Activated T-cell treated with anti-CD3 and anti-CD28 coated beads for 24 hours (primary cell): ENCODE data around the gene SSTR3.
"Not testable (repeated sequence)": the region's sequence is repeated elsewhere in the genome, so short reads cannot be mapped to it uniquely, and the experiment has no call there.

Source experiments
- DNase-seq: peaks from one replicate; pipeline ENCODE4 v3.0.0-alpha.2; 2020; ENCODE audit warnings: low read depth

Gene SSTR3

DNA sequence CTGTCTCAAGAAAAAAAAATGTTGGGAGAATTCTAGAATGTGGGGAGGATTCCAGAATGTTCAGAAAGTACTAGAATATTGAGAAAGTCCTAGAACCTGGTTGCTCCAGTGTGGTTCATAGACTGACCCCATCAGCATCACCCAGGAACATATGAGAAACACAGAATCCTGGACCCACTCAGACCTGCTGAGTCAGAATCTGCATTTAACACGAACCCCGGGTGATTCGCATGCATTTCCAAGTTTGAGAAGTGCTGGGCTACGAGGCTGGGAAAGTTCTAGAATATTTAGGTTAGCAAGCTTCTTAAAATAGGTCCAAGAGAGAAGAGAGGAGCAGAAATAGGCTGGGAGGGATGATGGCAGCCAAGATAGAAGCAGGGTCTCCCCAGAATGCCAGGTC is 30.6 kb downstream of the SSTR3 start:
- DNase-seq: no peak

DNA sequence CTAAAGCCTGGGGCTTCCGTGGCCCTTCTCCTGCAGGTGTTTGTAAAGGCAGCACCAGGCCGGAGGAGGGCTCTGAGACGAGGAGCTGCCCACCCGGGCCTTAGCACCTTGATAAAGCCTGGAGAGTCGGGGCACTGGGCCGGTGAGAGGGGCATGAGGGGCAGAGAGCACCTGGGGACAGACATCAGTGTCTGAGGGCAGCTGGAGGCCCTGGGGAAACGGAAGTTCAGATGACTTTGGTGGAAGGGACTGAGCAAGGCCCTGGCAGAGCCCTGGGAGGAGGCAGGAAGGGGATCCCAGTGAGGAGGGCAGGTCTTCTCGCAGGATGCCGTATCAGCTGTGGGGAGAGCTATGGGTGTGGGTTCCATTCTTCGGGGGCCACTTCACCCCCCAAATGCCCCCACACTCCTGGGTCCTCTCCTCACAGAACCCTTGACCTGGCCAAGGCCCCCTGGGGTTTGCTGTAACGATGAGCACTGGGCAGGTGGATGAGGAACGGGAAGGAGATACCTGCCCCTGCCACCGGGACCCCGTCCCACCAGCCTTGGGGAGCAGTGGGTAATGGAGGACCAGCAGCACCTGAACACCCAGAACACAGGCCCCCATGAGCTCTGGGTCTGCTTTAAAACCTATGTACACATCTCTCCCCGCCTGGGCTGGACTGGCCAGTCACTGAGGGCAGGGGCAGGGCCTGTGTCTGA is 31.6 kb downstream of the SSTR3 start:
- DNase-seq: no peak

DNA sequence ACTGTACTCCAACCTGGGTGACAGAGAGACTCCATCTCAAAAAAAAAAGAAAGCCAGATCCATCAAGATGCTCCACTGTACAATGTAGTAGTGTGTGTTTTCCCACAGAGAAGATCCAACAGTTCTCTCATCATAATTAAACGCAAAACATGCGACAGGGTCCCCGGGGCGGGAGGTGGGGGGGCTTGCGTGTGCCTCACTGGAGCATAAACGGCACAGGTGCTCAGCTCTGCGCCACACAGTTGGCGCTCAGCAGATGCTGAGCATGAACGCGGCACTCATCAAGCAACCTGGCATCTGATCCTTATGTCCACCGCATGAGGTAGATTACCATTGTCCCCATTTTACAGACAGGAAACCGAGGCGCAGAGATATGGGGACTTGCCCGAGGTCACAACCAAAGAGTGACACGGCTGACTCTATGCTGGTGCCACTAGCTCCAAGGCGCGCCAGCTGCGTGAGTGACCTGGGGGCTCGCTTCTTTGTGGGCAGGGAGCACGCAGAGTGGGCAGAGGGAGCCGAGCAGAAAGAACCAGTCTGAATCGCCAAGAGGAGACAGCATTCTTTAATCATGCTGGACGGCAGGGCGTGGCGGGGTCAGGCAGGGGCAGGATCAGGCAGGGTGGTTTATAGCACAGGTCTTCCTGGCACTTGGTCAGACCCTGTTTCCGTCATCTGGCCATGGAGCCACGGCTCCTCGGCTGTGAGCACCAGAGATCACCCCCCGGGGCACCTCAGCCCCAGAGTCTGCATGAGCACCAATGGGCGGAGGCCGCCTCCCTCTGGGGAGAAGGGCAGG is 32.5 kb downstream of the SSTR3 start:
- DNase-seq: no peak

DNA sequence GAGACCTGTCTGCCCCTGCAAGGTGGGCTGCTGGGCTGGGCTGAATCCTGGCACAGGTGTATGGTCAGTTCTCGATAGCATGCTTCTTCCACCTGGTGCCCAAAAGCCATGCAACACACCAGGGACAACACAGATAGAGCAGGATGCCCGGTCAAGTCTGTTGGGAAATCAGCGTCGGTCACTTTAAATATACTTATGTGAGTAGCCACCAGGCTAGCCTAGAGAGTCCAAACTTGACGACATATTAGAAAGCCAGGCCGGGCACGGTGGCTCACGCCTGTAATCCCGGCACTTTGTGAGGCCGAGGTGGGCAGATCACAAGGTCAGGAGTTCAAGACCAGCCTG is 33.2 kb downstream of the SSTR3 start:
- no peak for DNase-seq

DNA sequence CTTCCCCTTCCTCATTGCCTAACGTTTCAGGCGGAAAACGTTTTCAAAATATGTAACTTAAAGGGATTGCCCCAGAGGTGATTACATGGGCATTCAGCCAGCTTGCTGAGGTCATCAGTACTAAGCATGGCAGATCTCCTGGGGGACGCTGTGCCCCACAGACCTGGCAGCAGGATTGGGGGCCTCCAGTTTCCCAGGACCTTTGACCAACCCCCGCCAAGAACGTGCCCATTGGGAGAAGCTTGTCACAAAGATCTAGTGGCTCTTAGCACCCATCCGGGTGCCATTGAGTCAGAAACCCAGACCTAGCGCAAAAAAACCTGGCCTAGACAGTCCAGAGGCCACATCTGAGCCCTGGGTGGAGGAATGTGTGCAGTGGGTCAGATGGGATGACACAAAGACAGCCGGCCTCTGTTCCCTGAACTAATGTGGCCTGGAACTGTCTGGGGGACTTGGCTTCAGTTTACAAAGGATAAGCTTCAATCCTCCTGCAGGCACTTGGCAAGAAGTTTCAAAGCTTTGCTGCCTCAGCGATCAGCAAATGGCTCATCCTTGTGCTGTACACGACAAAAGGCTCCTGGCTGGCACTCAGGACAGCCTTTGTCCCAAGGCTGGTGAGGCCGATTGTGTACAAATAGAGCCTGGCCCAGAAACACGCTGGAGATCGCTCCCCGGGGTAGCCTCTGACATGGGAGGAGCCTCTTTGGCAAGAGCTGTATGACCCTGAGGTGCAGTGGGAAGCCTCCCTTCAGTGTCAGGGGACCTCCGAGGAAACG is 33.7 kb downstream of the SSTR3 start:
- no peak for DNase-seq

DNA sequence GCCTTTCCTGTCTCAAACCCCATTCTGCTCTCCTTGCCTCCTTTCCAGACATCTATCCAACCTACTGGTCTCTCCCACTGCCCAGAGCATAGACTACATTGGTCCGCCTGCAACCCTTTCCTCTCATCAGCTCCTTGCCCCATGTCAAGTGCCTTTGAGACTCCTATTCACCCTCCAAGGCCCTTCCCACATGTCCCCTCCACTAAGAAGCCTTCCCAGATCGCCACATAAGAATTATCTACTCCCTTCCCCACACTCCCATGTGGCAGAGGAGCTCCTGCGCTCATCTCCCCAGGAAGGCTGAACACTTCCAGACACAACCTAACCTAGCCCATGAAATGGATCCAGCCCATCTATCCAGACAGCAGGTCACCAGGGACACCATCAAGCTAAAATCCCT is 34.5 kb downstream of the SSTR3 start:
- no peak for DNase-seq

DNA sequence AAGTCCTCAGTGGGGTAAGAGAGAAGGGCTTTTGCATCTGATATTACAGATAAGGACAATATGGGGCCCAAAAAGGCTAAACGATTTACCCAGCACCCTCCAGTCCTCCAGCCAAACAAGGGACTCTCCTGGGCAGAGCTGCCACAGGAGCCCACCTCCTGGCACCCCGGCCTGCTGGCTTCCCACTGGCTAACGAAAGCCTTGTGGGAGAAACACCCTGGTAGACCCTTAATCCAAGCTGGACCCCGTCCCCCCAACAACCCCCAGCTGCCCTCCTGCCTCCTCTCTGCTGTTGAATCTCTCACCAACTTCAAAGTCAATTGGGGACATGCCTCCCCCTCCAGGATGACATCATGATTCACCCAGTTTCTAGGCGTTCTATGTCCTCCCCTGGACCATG is 35.1 kb downstream of the SSTR3 start:
- DNase-seq: no peak

DNA sequence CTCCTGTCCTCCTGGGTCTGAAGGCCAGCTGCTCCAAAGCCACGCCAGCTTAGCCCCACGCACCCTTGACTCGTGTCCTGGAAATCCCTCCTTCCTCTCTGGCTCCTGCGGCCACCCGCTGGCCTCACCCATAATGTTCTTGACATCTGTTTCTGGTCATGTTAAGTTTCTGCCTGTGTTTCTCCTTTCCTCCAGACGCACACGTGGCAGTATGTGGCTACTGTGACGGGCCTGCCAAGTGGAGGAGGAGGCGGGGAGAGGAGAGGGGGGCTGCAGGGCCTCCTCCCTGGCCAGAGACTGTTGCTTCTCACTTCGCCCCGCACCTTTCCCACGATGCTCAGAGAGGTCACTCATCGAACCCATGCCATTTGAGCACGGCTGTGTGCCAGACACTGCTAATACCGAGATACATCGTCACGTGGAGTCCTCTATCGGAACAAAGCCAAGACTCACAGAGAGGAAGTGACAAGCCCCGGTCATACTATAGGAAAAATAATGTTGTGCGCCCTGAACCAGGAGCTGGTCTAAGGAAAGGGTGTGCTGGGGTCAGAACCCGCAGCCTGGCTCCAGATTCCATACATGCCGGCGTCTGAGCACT is 35.7 kb downstream of the SSTR3 start:
- DNase-seq: no peak

DNA sequence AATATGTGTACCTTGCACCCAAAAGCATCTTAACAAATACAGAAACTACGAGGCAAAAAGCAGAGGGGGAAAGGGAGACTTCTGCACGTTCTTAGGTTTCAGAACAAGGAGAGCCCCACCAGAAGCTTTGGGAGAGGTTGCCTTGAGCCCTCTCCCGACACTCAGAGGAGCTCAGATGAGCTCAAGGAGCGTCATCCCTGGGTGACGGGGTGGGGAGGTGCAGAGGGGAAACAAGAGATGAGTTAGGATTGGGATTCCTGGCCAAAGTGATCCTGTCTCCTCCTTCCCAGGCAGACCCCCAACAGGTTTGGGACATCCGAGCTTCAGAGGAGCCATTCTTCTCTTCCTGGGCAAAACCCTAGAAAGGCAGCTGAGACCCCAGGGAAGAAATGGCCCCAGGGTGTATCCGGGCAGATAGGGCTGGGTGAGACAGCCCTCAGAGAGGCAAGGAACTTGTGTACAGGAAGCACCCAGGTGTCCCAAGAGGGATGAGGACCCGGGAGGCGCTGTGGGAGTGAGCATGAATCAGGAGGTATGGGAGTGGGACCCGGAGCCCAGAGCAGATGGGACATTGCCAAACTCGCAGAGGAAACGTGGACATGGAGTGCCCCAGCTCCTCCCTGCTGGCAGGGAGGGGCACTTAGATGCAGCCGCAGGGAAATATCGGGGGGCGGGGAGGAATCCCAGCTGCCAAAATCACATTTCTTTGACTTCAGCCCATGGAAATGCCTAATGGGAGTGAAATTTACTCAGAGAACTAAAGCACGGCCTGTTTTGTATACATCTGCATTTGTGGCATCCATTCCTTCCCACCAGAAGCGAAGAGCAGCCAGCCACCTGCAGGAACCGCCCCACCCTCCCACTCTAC is 36.6 kb downstream of the SSTR3 start:
- no peak for DNase-seq

DNA sequence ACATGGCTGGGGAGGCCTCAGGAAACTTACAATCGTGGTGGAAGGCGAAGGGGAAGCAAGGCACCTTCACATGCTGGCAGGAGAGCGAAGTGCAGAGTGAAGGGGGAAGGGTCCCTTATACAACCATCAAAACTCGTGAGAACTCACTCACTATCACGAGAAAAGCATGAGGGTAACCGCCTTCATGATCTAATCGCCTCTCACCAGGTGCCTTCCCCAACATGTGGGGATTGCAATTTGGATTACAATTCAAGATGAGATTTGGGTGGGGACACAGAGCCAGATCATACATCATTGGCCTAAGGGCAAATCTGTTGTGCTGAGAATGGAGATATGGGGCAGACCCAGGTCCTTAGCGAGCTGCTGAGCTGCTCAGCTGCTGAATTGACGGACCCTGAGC is 37.3 kb downstream of the SSTR3 start:
- DNase-seq: no peak

DNA sequence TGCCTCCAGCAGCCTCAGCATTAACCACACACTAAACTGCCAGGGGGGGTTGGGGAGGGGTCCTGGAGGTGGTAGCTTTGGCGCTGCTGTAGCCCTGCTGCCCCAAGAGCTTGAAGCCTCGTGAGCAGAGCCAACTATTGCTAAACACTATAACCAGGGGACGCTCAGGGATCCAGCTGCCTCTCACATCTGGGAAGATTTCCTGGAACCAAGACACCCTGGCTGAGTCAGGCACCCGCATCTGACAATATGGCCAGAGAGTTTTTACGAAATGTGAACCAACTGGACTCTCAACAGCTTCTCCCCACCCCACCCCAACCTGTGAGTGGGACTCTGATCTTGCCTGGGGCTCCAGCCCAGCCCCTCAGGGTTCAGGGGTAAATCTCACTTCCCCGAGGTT is 38.6 kb downstream of the SSTR3 start:
- no peak for DNase-seq

DNA sequence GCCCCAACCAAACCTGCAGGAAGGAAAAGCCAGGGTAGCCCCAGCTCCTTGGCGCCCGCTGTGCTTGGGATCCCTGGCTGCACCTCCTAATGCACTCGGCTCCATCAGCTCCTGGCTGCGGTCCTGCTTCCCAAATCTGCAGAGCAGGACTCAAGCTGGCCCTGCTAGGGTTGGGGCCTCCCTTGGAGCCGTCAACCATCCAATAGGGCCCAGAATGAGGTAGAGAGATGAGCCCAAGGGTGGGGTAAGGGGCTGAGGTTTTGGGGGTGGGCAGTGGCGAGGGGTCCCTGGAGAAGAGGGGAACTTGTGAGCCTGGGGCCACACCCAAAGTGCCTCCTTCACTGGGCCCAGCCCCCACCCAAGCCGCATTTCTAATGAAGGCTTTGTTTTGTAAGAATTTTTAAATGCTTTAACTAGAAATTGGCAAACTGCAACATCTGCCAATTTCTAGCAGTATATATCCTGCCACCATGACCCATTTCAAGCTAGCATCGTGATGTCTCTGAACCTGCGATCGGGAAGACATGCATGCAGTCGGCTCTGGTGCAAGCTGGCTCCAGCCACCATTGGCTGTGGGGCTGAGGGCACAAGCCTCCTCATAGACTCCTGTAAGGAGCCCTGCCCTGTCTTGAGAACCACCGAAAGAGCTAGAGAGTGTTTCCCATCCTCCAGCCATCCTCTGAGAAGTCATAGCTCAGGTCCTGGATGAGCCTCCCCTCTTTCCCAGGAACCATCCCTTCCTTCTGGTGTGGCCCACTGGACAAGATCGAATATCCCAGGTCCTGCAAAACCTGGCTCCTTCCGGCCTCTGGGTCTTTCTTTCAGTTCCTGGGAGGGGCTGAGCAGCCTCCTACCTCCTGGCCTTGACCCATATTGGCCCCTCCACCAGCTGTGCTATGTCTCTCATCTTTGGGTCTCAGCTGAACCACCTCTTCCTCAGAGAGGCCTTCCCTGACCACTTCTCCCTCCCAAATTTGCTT is 39.7 kb downstream of the SSTR3 start:
- DNase-seq: no peak

DNA sequence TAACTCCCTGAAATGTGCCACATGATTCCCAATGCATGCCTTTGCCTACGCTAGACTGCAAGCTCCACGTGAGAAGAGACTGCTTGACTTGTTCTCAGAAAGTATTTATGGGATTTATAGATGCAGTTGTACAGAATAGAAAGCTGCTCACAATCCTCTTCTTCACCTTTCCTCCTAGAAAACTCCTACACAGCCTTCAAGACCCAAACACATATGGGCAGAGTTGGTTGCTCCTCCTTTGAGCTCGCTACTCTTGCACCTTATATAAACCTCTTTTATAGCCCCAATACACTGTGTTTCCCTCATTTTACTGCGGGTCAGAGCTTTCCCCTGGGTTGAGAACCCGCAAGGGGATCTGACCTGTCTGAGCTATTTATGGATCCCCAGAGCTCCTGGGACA is 40.6 kb downstream of the SSTR3 start:
- DNase-seq: no peak

DNA sequence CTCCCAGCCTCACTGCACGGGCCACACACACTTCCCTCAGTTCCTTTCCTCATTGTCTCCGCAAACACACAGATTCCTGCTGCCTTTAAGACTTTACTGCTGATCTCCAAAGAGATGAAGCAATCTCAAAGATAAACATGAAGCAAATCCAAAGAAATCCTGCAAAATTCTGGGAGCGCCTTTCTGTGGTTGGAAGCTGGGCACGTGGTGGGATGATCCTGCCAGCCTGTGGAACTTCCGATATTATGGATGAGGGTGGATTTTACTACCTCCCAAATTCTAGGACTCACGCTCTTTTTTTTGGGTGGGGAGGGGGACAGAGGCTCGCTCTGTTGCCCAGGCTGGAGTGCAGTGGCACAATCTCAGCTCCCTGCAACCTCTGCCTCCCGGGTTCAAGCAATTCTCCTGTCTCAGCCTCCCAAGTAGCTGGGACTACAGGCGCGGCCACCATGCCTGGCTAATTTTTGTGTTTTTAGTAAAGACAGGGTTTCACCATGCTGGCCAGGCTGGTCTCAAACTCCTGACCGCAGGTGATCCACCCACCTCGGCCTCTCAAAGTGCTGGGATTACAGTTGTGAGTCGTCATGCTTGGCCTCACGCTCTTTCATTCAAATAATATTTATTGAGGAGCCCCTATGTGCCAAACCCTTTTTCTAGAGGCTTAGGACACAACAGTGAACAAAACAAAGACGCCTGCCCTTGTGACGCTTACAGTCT is 41.4 kb downstream of the SSTR3 start:
- DNase-seq: not testable (repeated sequence)

DNA sequence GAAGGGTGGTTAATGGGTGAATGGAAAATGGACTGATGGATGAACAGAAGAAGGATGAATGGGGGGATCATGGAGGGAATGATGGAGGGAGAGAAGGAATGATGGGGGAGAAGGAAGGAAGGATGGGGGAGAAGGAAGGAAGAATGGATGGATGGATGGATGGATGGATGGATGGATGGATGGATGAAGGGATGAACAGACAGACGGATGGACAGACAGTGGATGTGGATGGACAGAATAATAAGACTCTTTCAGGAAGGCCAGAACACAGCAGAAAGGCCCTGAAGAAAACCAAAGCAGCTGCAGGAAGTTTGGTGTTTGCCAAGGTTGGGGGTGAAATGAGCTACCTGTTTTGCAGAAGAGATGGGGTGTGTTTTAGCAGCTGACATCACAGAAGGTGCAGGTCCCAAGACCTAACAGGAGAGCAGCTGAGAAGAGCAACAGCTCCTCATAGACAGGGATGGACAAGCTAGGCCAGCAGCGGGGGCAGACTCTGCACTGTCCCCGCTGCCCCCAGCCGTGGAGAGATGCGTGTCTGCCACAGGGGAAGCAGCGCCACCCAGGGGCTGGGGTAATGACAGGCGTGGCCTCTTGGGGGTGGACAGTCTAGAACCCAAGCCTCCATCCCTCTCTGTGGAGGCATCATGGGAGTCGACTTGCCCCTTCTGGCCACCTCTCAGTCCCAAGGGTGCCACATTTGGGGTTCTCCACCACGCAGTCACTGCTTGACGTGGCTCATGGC is 42.2 kb downstream of the SSTR3 start:
- no peak for DNase-seq

DNA sequence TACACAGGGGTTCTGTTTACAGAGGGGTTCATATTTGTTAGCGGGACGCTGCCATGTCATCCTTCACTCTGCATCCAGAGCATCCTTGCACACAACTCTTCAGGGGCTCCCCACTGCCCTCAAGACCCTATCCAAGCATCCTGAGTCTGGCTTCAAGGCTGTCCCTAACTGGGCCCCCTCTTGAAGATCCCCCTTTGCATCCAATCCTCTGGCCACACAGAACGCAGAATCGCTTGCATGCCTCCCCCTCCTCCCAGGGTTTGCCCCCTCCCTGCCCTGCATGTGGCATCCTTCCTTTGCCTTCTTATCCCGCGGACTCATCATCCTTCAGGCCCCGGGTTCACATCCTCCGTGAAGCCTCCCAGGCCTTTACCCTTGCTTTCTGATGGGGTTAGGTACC is 42.9 kb downstream of the SSTR3 start:
- DNase-seq: no peak

DNA sequence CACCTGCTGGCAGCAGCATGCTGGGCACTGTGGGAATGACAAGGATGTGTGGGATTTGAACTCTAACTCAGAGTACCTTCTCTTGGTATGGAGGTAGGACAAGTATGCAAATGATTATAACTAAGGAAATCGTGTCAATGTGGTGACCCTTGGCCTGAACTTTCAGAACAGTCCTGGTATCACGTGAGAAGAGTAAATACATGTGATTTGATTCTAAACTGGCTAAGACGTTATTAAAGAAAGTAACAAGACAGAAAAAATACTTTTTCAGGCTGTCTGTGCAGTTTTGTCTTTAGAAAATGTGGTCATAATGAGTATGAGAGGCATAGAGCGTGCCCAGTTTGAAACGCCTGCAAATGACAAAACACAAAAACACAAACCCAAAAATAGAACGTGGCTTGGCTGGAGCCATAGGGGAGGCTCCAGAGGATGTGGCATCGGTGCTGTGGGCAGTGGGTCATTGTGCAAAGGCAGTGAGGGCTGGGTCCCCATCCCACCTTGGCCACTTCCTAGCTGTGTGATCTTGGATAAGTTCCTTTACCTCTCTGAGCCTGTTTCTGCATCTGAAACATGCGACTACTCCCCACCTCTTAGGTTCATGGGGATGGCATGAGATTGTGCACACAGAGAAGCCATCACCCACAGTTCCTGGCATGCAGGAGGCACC is 44.2 kb downstream of the SSTR3 start:
- no peak for DNase-seq

DNA sequence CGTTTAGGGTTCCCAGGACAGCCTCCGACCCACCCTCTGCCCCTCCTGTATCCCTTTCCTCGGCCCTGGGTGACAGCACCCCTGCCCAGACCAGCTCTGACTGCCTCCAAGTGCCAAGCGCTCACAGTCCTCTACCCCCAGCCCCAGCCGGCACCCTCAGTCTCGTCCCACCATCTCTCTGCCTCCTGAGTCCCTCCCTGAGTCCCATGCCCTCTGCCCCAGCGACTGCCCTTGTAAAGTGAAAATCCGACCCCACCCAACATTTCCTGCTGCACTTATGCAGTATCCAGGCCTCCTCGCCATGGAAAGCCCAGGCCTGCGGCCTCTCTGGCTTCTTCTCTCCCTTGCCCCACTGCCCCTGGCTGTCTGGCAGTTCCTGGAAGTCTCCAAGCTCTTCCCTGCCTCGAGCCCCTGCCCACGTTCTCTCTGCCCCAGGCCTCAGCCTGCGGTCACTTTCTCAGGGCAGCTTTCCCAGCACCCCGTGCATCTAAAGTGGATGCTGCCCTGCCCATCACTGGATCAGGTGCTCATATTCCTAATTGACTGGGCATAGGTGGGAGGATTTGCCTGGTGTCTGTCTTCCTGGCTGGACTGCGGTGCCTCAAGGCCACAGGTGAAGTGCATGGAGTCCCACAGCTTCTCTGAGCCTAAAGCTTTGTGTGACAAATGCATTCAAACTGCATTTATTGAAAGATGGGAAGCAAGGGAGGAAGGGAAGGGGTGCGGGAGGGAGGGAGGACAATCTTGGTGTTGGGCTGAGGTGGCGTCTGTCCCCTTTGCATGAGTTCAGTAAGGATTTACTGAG is 44.9 kb downstream of the SSTR3 start:
- DNase-seq: no peak
